ENCODE data around the gene CNTNAP2.

Gene CNTNAP2

GRCh38 chr7:146492017-146492416 lies 375.4 kb downstream of the CNTNAP2 start:
- no peak overlapping the region for H2AFZ ChIP-seq (ENCODE audit: low read depth, low read length)
- TF ChIP-seq EZH2 (IDR thresholded peaks at IDR 0.05; ENCODE audit: borderline replicate concordance, low read depth, low read length, severe bottlenecking) (no peak), CTCF (IDR thresholded peaks at IDR 0.05; ENCODE audit: borderline replicate concordance, extremely low read depth, low read length, poor library complexity, severe bottlenecking) (no peak)
- H3K4me3 ChIP-seq (ENCODE audit: low read depth in 1 of 2, low read length in 2 of 2): no peak overlapping the region
- no peaks in the 10 kb centered on the region for H3K79me2 ChIP-seq (ENCODE audit: insufficient read depth, low read length)
- ATAC-seq (ENCODE audit: insufficient read depth, low read depth) (no peak), DNase-seq (no peak)
- H3K27ac ChIP-seq (ENCODE audit: low read length): no peak overlapping the region
- no peaks in the 10 kb centered on the region for H4K20me1 ChIP-seq (ENCODE audit: insufficient read depth, low read length)
- H3K4me2 ChIP-seq (ENCODE audit: insufficient read depth, low read length): no peak overlapping the region
- no peaks in the 10 kb centered on the region for H3K27me3 ChIP-seq (ENCODE audit: insufficient read depth, low read length, poor library complexity)
- peaks cover 11% of the 10 kb centered on the region for H3K9me3 ChIP-seq (ENCODE audit: insufficient read depth, low read length, severe bottlenecking)
- H3K9ac ChIP-seq (ENCODE audit: low read depth, low read length): no peak overlapping the region
- no peaks in the 10 kb centered on the region for H3K4me1 ChIP-seq (ENCODE audit: insufficient read depth, low read length)
- no peaks in the 10 kb centered on the region for H3K36me3 ChIP-seq (ENCODE audit: insufficient read depth, low read length)

- Histone ChIP-seq H3K4me2 (ENCODE audit: insufficient read depth, low read length) (no peak overlapping the region), H3K36me3 (ENCODE audit: insufficient read depth, low read length) (no peaks in the 10 kb centered on the region), H3K27me3 (ENCODE audit: insufficient read depth, low read length, poor library complexity) (no peaks in the 10 kb centered on the region), H3K9me3 (ENCODE audit: insufficient read depth, low read length, severe bottlenecking) (peaks cover 2% of the 10 kb centered on the region), H3K27ac (ENCODE audit: low read length) (no peak overlapping the region), H3K79me2 (ENCODE audit: insufficient read depth, low read length) (no peaks in the 10 kb centered on the region), H3K4me3 (ENCODE audit: low read depth in 1 of 2, low read length in 2 of 2) (no peak overlapping the region), H4K20me1 (ENCODE audit: insufficient read depth, low read length) (no peaks in the 10 kb centered on the region), H3K4me1 (ENCODE audit: insufficient read depth, low read length) (no peaks in the 10 kb centered on the region), H3K9ac (ENCODE audit: low read depth, low read length) (no peak overlapping the region), H2AFZ (ENCODE audit: low read depth, low read length) (no peak overlapping the region)
- ATAC-seq (ENCODE audit: insufficient read depth, low read depth): no peak
- TF ChIP-seq CTCF (IDR thresholded peaks at IDR 0.05; ENCODE audit: borderline replicate concordance, extremely low read depth, low read length, poor library complexity, severe bottlenecking): no peak
- no peak for TF ChIP-seq EZH2 (IDR thresholded peaks at IDR 0.05; ENCODE audit: borderline replicate concordance, low read depth, low read length, severe bottlenecking)
- no peak for DNase-seq
Observed at GRCh38 chr7:146494952-146495596, 378.5 kb downstream of the CNTNAP2 start.

DNA sequence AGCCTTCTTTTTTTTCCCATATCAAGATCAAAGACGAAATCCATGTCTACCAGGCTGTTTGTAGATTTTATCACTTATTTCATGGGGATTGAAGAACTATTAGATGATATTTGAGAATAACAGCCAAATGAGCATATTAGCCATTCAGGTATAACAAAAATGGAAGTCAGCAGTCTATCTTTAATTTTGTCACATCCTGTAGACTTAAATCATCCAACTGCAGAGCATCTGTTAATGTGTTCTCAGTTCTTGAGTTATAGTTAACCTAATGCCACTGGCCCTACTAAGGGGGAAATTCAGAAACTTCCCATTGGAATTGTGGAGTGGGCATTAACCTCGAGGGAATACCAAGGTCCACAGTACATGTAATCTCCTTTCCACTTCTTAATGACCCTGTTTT lies 380.1 kb downstream of the CNTNAP2 start:
- TF ChIP-seq CTCF (IDR thresholded peaks at IDR 0.05; ENCODE audit: borderline replicate concordance, extremely low read depth, low read length, poor library complexity, severe bottlenecking): no peak
- no peak for TF ChIP-seq EZH2 (IDR thresholded peaks at IDR 0.05; ENCODE audit: borderline replicate concordance, low read depth, low read length, severe bottlenecking)
- Histone ChIP-seq H3K79me2 (ENCODE audit: insufficient read depth, low read length) (no peaks in the 10 kb centered on the region), H3K4me1 (ENCODE audit: insufficient read depth, low read length) (no peaks in the 10 kb centered on the region), H3K4me3 (ENCODE audit: low read depth in 1 of 2, low read length in 2 of 2) (no peak overlapping the region), H3K27me3 (ENCODE audit: insufficient read depth, low read length, poor library complexity) (no peaks in the 10 kb centered on the region), H3K4me2 (ENCODE audit: insufficient read depth, low read length) (no peak overlapping the region), H2AFZ (ENCODE audit: low read depth, low read length) (no peak overlapping the region), H3K36me3 (ENCODE audit: insufficient read depth, low read length) (no peaks in the 10 kb centered on the region), H3K9me3 (ENCODE audit: insufficient read depth, low read length, severe bottlenecking) (peaks cover 2% of the 10 kb centered on the region), H3K9ac (ENCODE audit: low read depth, low read length) (no peak overlapping the region), H4K20me1 (ENCODE audit: insufficient read depth, low read length) (no peaks in the 10 kb centered on the region), H3K27ac (ENCODE audit: low read length) (no peak overlapping the region)
- no peak for ATAC-seq (ENCODE audit: insufficient read depth, low read depth)
- no peak for DNase-seq
